IMR-90 (cell line): ENCODE data around the gene MED12L. TPM values are rescaled to one million over a fixed set of nuclear protein-coding genes. Genes with fewer than 3 reads are reported as not detected.

Experiments
- ATAC-seq: fragments of 200-7000 bp; cut with Tn5 transposase; 2 replicates; pipeline ENCODE4 v1.9.1; 2020; ENCODE audit warnings: low read depth, mild to moderate bottlenecking, moderate library complexity
- BruUV-seq: library from RNA; stranded (reverse); fragments of 400-500 nt; replicated peaks from 2 replicates; lab custom pipeline; 2021; lab: Mats Ljungman, UMichigan
- CTCF ChIA-PET: fragments of 300-600 bp; formaldehyde crosslinking; extraction: SDS; loops from one replicate; lab custom pipeline; 2021; ENCODE audit warnings: antibody characterized with exemption; lab: Yijun Ruan, JAX
- POLR2A ChIA-PET: fragments of 300-600 bp; sonication (Branson Sonifier 250); formaldehyde crosslinking; loops from one replicate; lab custom pipeline; 2022; ENCODE audit warnings: antibody characterized with exemption; ENCODE audit not compliant: unreplicated experiment; lab: Charles Lee
- DNase-seq: peaks from one replicate; pipeline ENCODE4 v3.0.0; 2013
- H2AFZ ChIP-seq: replicated peaks from 2 replicates; pipeline ENCODE3; 2013; ENCODE audit warnings: low read length, mild to moderate bottlenecking; ENCODE audit not compliant: poor library complexity
- H2AK5ac ChIP-seq: 2 replicates; pipeline ENCODE4 v1.6.1; 2013; ENCODE audit warnings: low read depth, low read length, inconsistent platforms
- H2AK9ac ChIP-seq: replicated peaks from 2 replicates; pipeline ENCODE3; 2013; ENCODE audit warnings: mild to moderate bottlenecking, low read depth, low read length, moderate library complexity; ENCODE audit not compliant: poor library complexity
- H2BK120ac ChIP-seq: 2 replicates; pipeline ENCODE4 v1.6.1; 2013; ENCODE audit warnings: low read depth, low read length, inconsistent platforms
- H2BK15ac ChIP-seq: 3 replicates; pipeline ENCODE4 v1.6.1; 2013; ENCODE audit warnings: low read depth, low read length, inconsistent platforms
- H2BK20ac ChIP-seq: 2 replicates; pipeline ENCODE4 v1.6.1; 2013; ENCODE audit warnings: low read depth, mild to moderate bottlenecking, inconsistent platforms, low read length, moderate library complexity
- H2BK5ac ChIP-seq: 2 replicates; pipeline ENCODE4 v1.6.1; 2013; ENCODE audit warnings: mild to moderate bottlenecking, low read depth, low read length, inconsistent platforms; ENCODE audit not compliant: poor library complexity, severe bottlenecking
- H3K14ac ChIP-seq: replicated peaks from 2 replicates; pipeline ENCODE4 v1.6.1; 2013; ENCODE audit warnings: low read depth, low read length, inconsistent platforms
- H3K18ac ChIP-seq: 2 replicates; pipeline ENCODE4 v1.6.1; 2013; ENCODE audit warnings: low read depth, low read length, control low read depth
- H3K23ac ChIP-seq: 2 replicates; pipeline ENCODE4 v1.6.1; 2013; ENCODE audit warnings: low read depth, low read length, inconsistent platforms
- H3K27ac ChIP-seq: 2 replicates; pipeline ENCODE4 v1.5.1; 2013; ENCODE audit warnings: mild to moderate bottlenecking, control low read depth, low read length; ENCODE audit not compliant: insufficient read depth
- H3K27me3 ChIP-seq: 2 replicates; pipeline ENCODE4 v1.6.1; 2013; ENCODE audit warnings: low read length; ENCODE audit not compliant: control insufficient read depth, insufficient read depth
- H3K36me3 ChIP-seq: 2 replicates; pipeline ENCODE4 v1.6.1; 2013; ENCODE audit warnings: low read length, mixed read lengths; ENCODE audit not compliant: control insufficient read depth, insufficient read depth
- H3K4ac ChIP-seq: 2 replicates; pipeline ENCODE4 v1.6.1; 2013; ENCODE audit warnings: low read depth, low read length, inconsistent platforms
- H3K4me1 ChIP-seq: 2 replicates; pipeline ENCODE4 v1.6.1; 2013; ENCODE audit warnings: low read length, mixed read lengths; ENCODE audit not compliant: control insufficient read depth, insufficient read depth
- H3K4me2 ChIP-seq: 2 replicates; pipeline ENCODE4 v1.6.1; 2013; ENCODE audit warnings: low read depth, mild to moderate bottlenecking, control low read depth, low read length, moderate library complexity
- H3K4me3 ChIP-seq: 2 replicates; pipeline ENCODE4 v1.5.1; 2013; ENCODE audit warnings: low read depth, mild to moderate bottlenecking, control low read depth, low read length, moderate library complexity; ENCODE audit not compliant: insufficient read depth
- H3K56ac ChIP-seq: 2 replicates; pipeline ENCODE4 v1.6.1; 2013; ENCODE audit warnings: low read length, inconsistent platforms; ENCODE audit not compliant: insufficient read depth; ENCODE audit errors: extremely low read depth
- H3K79me1 ChIP-seq, 2 experiments: 2 replicates each; pipeline ENCODE4 v1.6.1; 2013; ENCODE audit warnings: low read length in 2 of 2, inconsistent platforms in 1 of 2, low read depth in 1 of 2
- H3K9ac ChIP-seq: 2 replicates; pipeline ENCODE4 v1.6.1; 2013; ENCODE audit warnings: low read depth, low read length, control low read depth
- H3K9me1 ChIP-seq: 2 replicates; pipeline ENCODE4 v1.6.1; 2013; ENCODE audit warnings: low read length, inconsistent platforms; ENCODE audit not compliant: insufficient read depth
- H3K9me3 ChIP-seq: 2 replicates; pipeline ENCODE4 v1.6.1; 2013; ENCODE audit warnings: low read length; ENCODE audit not compliant: control insufficient read depth, insufficient read depth
- H4K20me1 ChIP-seq: 2 replicates; pipeline ENCODE4 v1.6.1; 2013; ENCODE audit warnings: low read length, inconsistent platforms; ENCODE audit not compliant: insufficient read depth
- H4K5ac ChIP-seq: 2 replicates; pipeline ENCODE4 v1.6.1; 2013; ENCODE audit warnings: mild to moderate bottlenecking, low read depth, low read length, control low read depth
- H4K8ac ChIP-seq, 2 experiments: 2 replicates each; pipeline ENCODE4 v1.6.1; 2013; ENCODE audit warnings: low read depth in 2 of 2, low read length in 2 of 2, control low read depth in 1 of 2, inconsistent platforms in 1 of 2
- H4K91ac ChIP-seq: 2 replicates; pipeline ENCODE4 v1.6.1; 2013; ENCODE audit warnings: low read depth, low read length, inconsistent platforms; ENCODE audit not compliant: insufficient read depth
- MAFK ChIP-seq: IDR thresholded peaks from 2 replicates; pipeline ENCODE4 v1.6.1; 2012; ENCODE audit warnings: low read depth, low read length, improper control_type of control experiment
- MXI1 ChIP-seq: IDR thresholded peaks from 2 replicates; pipeline ENCODE4 v1.6.1; 2012; ENCODE audit warnings: low read depth, mild to moderate bottlenecking, low read length, moderate library complexity, borderline replicate concordance
- POLR2A ChIP-seq: IDR thresholded peaks from 2 replicates; pipeline ENCODE4 v1.6.1; 2012; ENCODE audit warnings: mild to moderate bottlenecking, low read depth, low read length
- WGBS, 2 experiments: methylation state at CpG; one replicate each; pipeline versions ENCODE4 v1.1.5 to v1.1.7; 2013; ENCODE audit warnings: missing lambda C conversion rate in 2 of 2; ENCODE audit not compliant: insufficient read length in 1 of 2; ENCODE audit errors: extremely low coverage in 2 of 2; 5-methylcytosine and 5-hydroxymethylcytosine counted together
- dilution Hi-C: fragments of 300-500 bp; cut with HindIII; formaldehyde crosslinking; loops from one replicate; pipeline ENCODE4 v1.14.3; 2018; ENCODE audit warnings: low sequenced_read_pairs; ENCODE audit not compliant: unreplicated experiment
- in situ Hi-C: fragments of 300-500 bp; cut with MboI; formaldehyde crosslinking; loops from 3 replicates; pipeline ENCODE4 v1.14.3; 2019; ENCODE audit warnings: low sequenced_read_pairs, inconsistent platforms, mixed read lengths
- intact Hi-C: fragments of 100-400 bp; cut with micrococcal nuclease; formaldehyde crosslinking; loops from 2 replicates; pipeline ENCODE4 v1.10.0; 2022
- polyA plus RNA-seq, 3 experiments: library from polyadenylated mRNA; depleted of rRNA; stranded (reverse); fragments of >200 nt; gene quantifications; 2 replicates each; pipeline ENCODE4 v1.2.3, GENCODE V29; 2012; ENCODE audit warnings: low replicate concordance in 1 of 3
- total RNA-seq: library from RNA; depleted of rRNA; stranded (reverse); fragments of >200 nt; gene quantifications from 2 replicates; pipeline ENCODE4 v1.2.3, GENCODE V29; 2012

Gene MED12L
- total and polyA plus RNA-seq, 2 of the 4 experiments (the other 2 are of a cell fraction): 0.05 to 0.18 TPM

DNA sequence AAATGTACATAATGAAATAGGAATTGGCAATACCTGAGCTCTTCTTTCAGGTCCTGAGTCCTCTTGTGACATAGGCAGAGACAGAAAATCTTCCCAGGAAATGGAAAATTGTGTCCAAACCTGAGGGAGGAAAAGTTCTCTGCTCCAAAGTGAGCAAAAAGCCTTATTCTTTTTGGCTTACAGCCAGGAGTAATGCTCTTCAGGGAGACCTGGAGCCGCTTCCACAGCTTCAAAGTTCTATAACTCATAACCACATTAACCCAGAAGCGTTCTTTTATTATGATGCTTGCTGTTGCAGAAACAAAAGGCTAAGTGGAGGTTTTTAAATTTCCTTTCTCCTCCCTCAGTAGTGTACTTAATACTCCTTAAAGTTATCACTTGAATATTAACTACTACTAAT lies 374.8 kb downstream of the MED12L start:
- no TSS peak for BruUV-seq
- ATAC-seq (no peak), DNase-seq (no peak)
- H3K4me3 ChIP-seq: no peak overlapping the region
- dilution Hi-C loops: no loop called here
- H2AFZ ChIP-seq: no peak overlapping the region
- peaks cover 27% of the 10 kb centered on the region for H3K27me3 ChIP-seq
- no peak overlapping the region for H3K4me2 ChIP-seq
- H2BK15ac ChIP-seq: no peak overlapping the region
- no peaks in the 10 kb centered on the region; the same call in 1 of the 2 replicates for H3K9me1 ChIP-seq
- H3K36me3 ChIP-seq: no peaks in the 10 kb centered on the region
- ChIA-PET POLR2A (interaction anchor here (0.7 kb wide), 1 partner anchor 17 kb away, joined by 3 read pairs; no protein-coding TSS in a partner anchor), CTCF (interaction anchor here (1.0 kb wide), 1 partner anchor 20 kb away, joined by 3 read pairs; no protein-coding TSS in a partner anchor)
- H4K91ac ChIP-seq: no peak overlapping the region
- H4K20me1 ChIP-seq: no peaks in the 10 kb centered on the region
- H2BK5ac ChIP-seq: no peak overlapping the region
- H3K23ac ChIP-seq: no peak overlapping the region
- no peak overlapping the region for H3K56ac ChIP-seq
- H3K79me1 ChIP-seq: no peaks in the 10 kb centered on the region
- H3K18ac ChIP-seq: no peak overlapping the region
- TF ChIP-seq MXI1: no peak
- TF ChIP-seq POLR2A: no peak
- no peak for TF ChIP-seq MAFK
- H4K5ac ChIP-seq: no peak overlapping the region
- H2BK120ac ChIP-seq: no peak overlapping the region
- no peak overlapping the region for H3K27ac ChIP-seq
- H4K8ac ChIP-seq: no peak overlapping the region
- intact Hi-C loops: loop anchor here (10.0 kb wide), 1 partner anchor 165 kb away; no protein-coding TSS in a partner anchor
- H2BK20ac ChIP-seq: no peak overlapping the region
- H3K4me1 ChIP-seq: no peaks in the 10 kb centered on the region
- no peak overlapping the region for H3K4ac ChIP-seq
- in situ Hi-C loops: no loop called here
- WGBS, 2 experiments: no CpG with 5 or more reads among the region's 2 CpGs
- H3K9ac ChIP-seq: no peak overlapping the region
- no peak overlapping the region for H2AK9ac ChIP-seq
- H3K14ac ChIP-seq: no peak overlapping the region
- no peak overlapping the region for H2AK5ac ChIP-seq
- H3K9me3 ChIP-seq: no peaks in the 10 kb centered on the region
